IMR-90 (cell line): ENCODE measurements around the gene FYCO1. TPM values are rescaled to one million over a fixed set of nuclear protein-coding genes. Genes with fewer than 3 reads are reported as not detected.
A peak's percentile ranks its signal among the peaks of the same experiment; 100 is the strongest.

Experiments used
- ATAC-seq: fragments of 200-7000 bp; cut with Tn5 transposase; 2 replicates; pipeline ENCODE4 v1.9.1; 2020; ENCODE audit warnings: low read depth, mild to moderate bottlenecking, moderate library complexity
- BruUV-seq: library from RNA; stranded (reverse); fragments of 400-500 nt; replicated peaks from 2 replicates; lab custom pipeline; 2021; lab: Mats Ljungman, UMichigan
- CTCF ChIA-PET: fragments of 300-600 bp; formaldehyde crosslinking; extraction: SDS; loops from one replicate; lab custom pipeline; 2021; ENCODE audit warnings: antibody characterized with exemption; lab: Yijun Ruan, JAX
- POLR2A ChIA-PET: fragments of 300-600 bp; sonication (Branson Sonifier 250); formaldehyde crosslinking; loops from one replicate; lab custom pipeline; 2022; ENCODE audit warnings: antibody characterized with exemption; ENCODE audit not compliant: unreplicated experiment; lab: Charles Lee
- DNase-seq: peaks from one replicate; pipeline ENCODE4 v3.0.0; 2013
- H2AFZ ChIP-seq: replicated peaks from 2 replicates; pipeline ENCODE3; 2013; ENCODE audit warnings: low read length, mild to moderate bottlenecking; ENCODE audit not compliant: poor library complexity
- H2AK5ac ChIP-seq: 2 replicates; pipeline ENCODE4 v1.6.1; 2013; ENCODE audit warnings: low read depth, low read length, inconsistent platforms
- H2AK9ac ChIP-seq: replicated peaks from 2 replicates; pipeline ENCODE3; 2013; ENCODE audit warnings: mild to moderate bottlenecking, low read depth, low read length, moderate library complexity; ENCODE audit not compliant: poor library complexity
- H2BK120ac ChIP-seq: 2 replicates; pipeline ENCODE4 v1.6.1; 2013; ENCODE audit warnings: low read depth, low read length, inconsistent platforms
- H2BK15ac ChIP-seq: 3 replicates; pipeline ENCODE4 v1.6.1; 2013; ENCODE audit warnings: low read depth, low read length, inconsistent platforms
- H2BK20ac ChIP-seq: 2 replicates; pipeline ENCODE4 v1.6.1; 2013; ENCODE audit warnings: low read depth, mild to moderate bottlenecking, inconsistent platforms, low read length, moderate library complexity
- H2BK5ac ChIP-seq: 2 replicates; pipeline ENCODE4 v1.6.1; 2013; ENCODE audit warnings: mild to moderate bottlenecking, low read depth, low read length, inconsistent platforms; ENCODE audit not compliant: poor library complexity, severe bottlenecking
- H3K14ac ChIP-seq: replicated peaks from 2 replicates; pipeline ENCODE4 v1.6.1; 2013; ENCODE audit warnings: low read depth, low read length, inconsistent platforms
- H3K18ac ChIP-seq: 2 replicates; pipeline ENCODE4 v1.6.1; 2013; ENCODE audit warnings: low read depth, low read length, control low read depth
- H3K23ac ChIP-seq: 2 replicates; pipeline ENCODE4 v1.6.1; 2013; ENCODE audit warnings: low read depth, low read length, inconsistent platforms
- H3K27ac ChIP-seq: 2 replicates; pipeline ENCODE4 v1.5.1; 2013; ENCODE audit warnings: mild to moderate bottlenecking, control low read depth, low read length; ENCODE audit not compliant: insufficient read depth
- H3K27me3 ChIP-seq: 2 replicates; pipeline ENCODE4 v1.6.1; 2013; ENCODE audit warnings: low read length; ENCODE audit not compliant: control insufficient read depth, insufficient read depth
- H3K36me3 ChIP-seq: 2 replicates; pipeline ENCODE4 v1.6.1; 2013; ENCODE audit warnings: low read length, mixed read lengths; ENCODE audit not compliant: control insufficient read depth, insufficient read depth
- H3K4ac ChIP-seq: 2 replicates; pipeline ENCODE4 v1.6.1; 2013; ENCODE audit warnings: low read depth, low read length, inconsistent platforms
- H3K4me1 ChIP-seq: 2 replicates; pipeline ENCODE4 v1.6.1; 2013; ENCODE audit warnings: low read length, mixed read lengths; ENCODE audit not compliant: control insufficient read depth, insufficient read depth
- H3K4me2 ChIP-seq: 2 replicates; pipeline ENCODE4 v1.6.1; 2013; ENCODE audit warnings: low read depth, mild to moderate bottlenecking, control low read depth, low read length, moderate library complexity
- H3K4me3 ChIP-seq: 2 replicates; pipeline ENCODE4 v1.5.1; 2013; ENCODE audit warnings: low read depth, mild to moderate bottlenecking, control low read depth, low read length, moderate library complexity; ENCODE audit not compliant: insufficient read depth
- H3K56ac ChIP-seq: 2 replicates; pipeline ENCODE4 v1.6.1; 2013; ENCODE audit warnings: low read length, inconsistent platforms; ENCODE audit not compliant: insufficient read depth; ENCODE audit errors: extremely low read depth
- H3K79me1 ChIP-seq, 2 experiments: 2 replicates each; pipeline ENCODE4 v1.6.1; 2013; ENCODE audit warnings: low read length in 2 of 2, inconsistent platforms in 1 of 2, low read depth in 1 of 2
- H3K9ac ChIP-seq: 2 replicates; pipeline ENCODE4 v1.6.1; 2013; ENCODE audit warnings: low read depth, low read length, control low read depth
- H3K9me1 ChIP-seq: 2 replicates; pipeline ENCODE4 v1.6.1; 2013; ENCODE audit warnings: low read length, inconsistent platforms; ENCODE audit not compliant: insufficient read depth
- H3K9me3 ChIP-seq: 2 replicates; pipeline ENCODE4 v1.6.1; 2013; ENCODE audit warnings: low read length; ENCODE audit not compliant: control insufficient read depth, insufficient read depth
- H4K20me1 ChIP-seq: 2 replicates; pipeline ENCODE4 v1.6.1; 2013; ENCODE audit warnings: low read length, inconsistent platforms; ENCODE audit not compliant: insufficient read depth
- H4K5ac ChIP-seq: 2 replicates; pipeline ENCODE4 v1.6.1; 2013; ENCODE audit warnings: mild to moderate bottlenecking, low read depth, low read length, control low read depth
- H4K8ac ChIP-seq, 2 experiments: 2 replicates each; pipeline ENCODE4 v1.6.1; 2013; ENCODE audit warnings: low read depth in 2 of 2, low read length in 2 of 2, control low read depth in 1 of 2, inconsistent platforms in 1 of 2
- H4K91ac ChIP-seq: 2 replicates; pipeline ENCODE4 v1.6.1; 2013; ENCODE audit warnings: low read depth, low read length, inconsistent platforms; ENCODE audit not compliant: insufficient read depth
- BHLHE40 ChIP-seq: fragments of 150-350 bp; IDR thresholded peaks from 2 replicates; pipeline ENCODE4 v1.6.1; 2016; ENCODE audit warnings: mild to moderate bottlenecking, low read depth, low read length
- CEBPB ChIP-seq: IDR thresholded peaks from 2 replicates; pipeline ENCODE4 v1.6.1; 2012; ENCODE audit warnings: low read depth, low read length, improper control_type of control experiment
- CHD1 ChIP-seq: IDR thresholded peaks from 2 replicates; pipeline ENCODE4 v1.6.1; 2012; ENCODE audit warnings: low read depth, low read length, improper control_type of control experiment
- FOS ChIP-seq: fragments of 150-350 bp; IDR thresholded peaks from 2 replicates; pipeline ENCODE4 v1.6.1; 2016; ENCODE audit warnings: low read depth, low read length
- MAFK ChIP-seq: IDR thresholded peaks from 2 replicates; pipeline ENCODE4 v1.6.1; 2012; ENCODE audit warnings: low read depth, low read length, improper control_type of control experiment
- MAZ ChIP-seq: IDR thresholded peaks from 2 replicates; pipeline ENCODE4 v1.6.1; 2012; ENCODE audit warnings: low read depth, mild to moderate bottlenecking, low read length, improper control_type of control experiment, moderate library complexity, borderline replicate concordance
- MXI1 ChIP-seq: IDR thresholded peaks from 2 replicates; pipeline ENCODE4 v1.6.1; 2012; ENCODE audit warnings: low read depth, mild to moderate bottlenecking, low read length, moderate library complexity, borderline replicate concordance
- NFE2L2 ChIP-seq: fragments of 150-350 bp; IDR thresholded peaks from 2 replicates; pipeline ENCODE4 v1.6.1; 2016; ENCODE audit warnings: low read depth, mild to moderate bottlenecking, low read length
- POLR2A ChIP-seq: IDR thresholded peaks from 2 replicates; pipeline ENCODE4 v1.6.1; 2012; ENCODE audit warnings: mild to moderate bottlenecking, low read depth, low read length
- RAD21 ChIP-seq: IDR thresholded peaks from 2 replicates; pipeline ENCODE4 v1.6.1; 2012; ENCODE audit warnings: low read length, improper control_type of control experiment
- RCOR1 ChIP-seq: IDR thresholded peaks from 2 replicates; pipeline ENCODE4 v1.6.1; 2012; ENCODE audit warnings: mild to moderate bottlenecking, low read length, improper control_type of control experiment; ENCODE audit not compliant: insufficient replicate concordance
- RFX5 ChIP-seq: IDR thresholded peaks from 2 replicates; pipeline ENCODE4 v1.8.0; 2012; ENCODE audit warnings: low read depth, mild to moderate bottlenecking, low read length, moderate library complexity
- SMC3 ChIP-seq: fragments of 150-350 bp; IDR thresholded peaks from 2 replicates; pipeline ENCODE4 v1.6.1; 2016; ENCODE audit warnings: low read depth, mild to moderate bottlenecking, antibody characterized with exemption, low read length, moderate library complexity
- WGBS, 2 experiments: methylation state at CpG; one replicate each; pipeline versions ENCODE4 v1.1.5 to v1.1.7; 2013; ENCODE audit warnings: missing lambda C conversion rate in 2 of 2; ENCODE audit not compliant: insufficient read length in 1 of 2; ENCODE audit errors: extremely low coverage in 2 of 2; 5-methylcytosine and 5-hydroxymethylcytosine counted together
- dilution Hi-C: fragments of 300-500 bp; cut with HindIII; formaldehyde crosslinking; loops from one replicate; pipeline ENCODE4 v1.14.3; 2018; ENCODE audit warnings: low sequenced_read_pairs; ENCODE audit not compliant: unreplicated experiment
- in situ Hi-C: fragments of 300-500 bp; cut with MboI; formaldehyde crosslinking; loops from 3 replicates; pipeline ENCODE4 v1.14.3; 2019; ENCODE audit warnings: low sequenced_read_pairs, inconsistent platforms, mixed read lengths
- intact Hi-C: fragments of 100-400 bp; cut with micrococcal nuclease; formaldehyde crosslinking; loops from 2 replicates; pipeline ENCODE4 v1.10.0; 2022
- polyA plus RNA-seq, 3 experiments: library from polyadenylated mRNA; depleted of rRNA; stranded (reverse); fragments of >200 nt; gene quantifications; 2 replicates each; pipeline ENCODE4 v1.2.3, GENCODE V29; 2012; ENCODE audit warnings: low replicate concordance in 1 of 3
- total RNA-seq: library from RNA; depleted of rRNA; stranded (reverse); fragments of >200 nt; gene quantifications from 2 replicates; pipeline ENCODE4 v1.2.3, GENCODE V29; 2012
- TF ChIP-seq, protein P1 (sequence below): fragments of 150-350 bp; IDR thresholded peaks from 2 replicates; pipeline ENCODE4 v1.6.1; 2016; ENCODE audit warnings: low read depth, mild to moderate bottlenecking, low read length, moderate library complexity, borderline replicate concordance
- TF ChIP-seq, protein P2 (sequence below): conservative IDR thresholded peaks from 2 replicates; pipeline ENCODE4 v1.5.1; 2012; ENCODE audit warnings: mild to moderate bottlenecking, low read depth, low read length, improper control_type of control experiment

FYCO1 gene
- total and polyA plus RNA-seq, 2 of the 4 experiments (the other 2 are of a cell fraction), result 13.7 to 20.1 TPM

DNA sequence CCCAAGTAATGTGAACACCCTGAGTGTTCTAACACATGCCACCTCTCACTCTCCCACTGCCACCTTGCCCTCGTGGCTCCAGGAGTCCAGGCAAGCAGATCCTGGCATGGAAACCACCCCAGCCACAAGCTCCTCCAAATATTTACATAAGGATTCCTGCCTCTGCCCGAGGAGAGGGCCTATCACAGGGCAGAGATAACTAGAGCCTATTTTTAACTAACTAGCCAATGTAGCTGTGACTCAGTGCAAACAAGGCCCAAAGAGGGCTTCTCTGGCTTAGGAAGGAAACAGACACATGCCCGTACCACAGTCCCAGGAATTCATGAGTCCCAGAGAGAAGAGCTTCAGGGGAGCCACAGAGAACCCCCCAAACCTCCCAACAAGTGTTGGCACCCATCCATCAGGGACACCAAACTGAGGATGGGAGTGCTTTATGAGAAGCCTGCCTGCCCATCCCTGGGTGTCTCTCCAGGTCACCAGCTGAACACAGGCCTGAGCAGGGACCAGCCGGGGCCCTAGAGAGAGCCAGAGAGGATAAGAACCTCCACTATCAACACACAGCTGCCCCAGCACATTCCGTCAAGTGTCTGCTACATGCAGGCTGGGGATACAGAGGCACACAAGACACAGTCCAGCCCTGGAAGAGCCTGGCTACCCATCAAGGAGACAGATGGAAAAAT, 9.2 kb downstream of the FYCO1 start:
- POLR2A ChIA-PET, result interaction anchor here (1.2 kb wide), 1 partner anchor 14 kb away, joined by 3 read pairs; no protein-coding TSS in a partner anchor
- Histone ChIP-seq H4K8ac (peak overlapping the region; percentile 37 to 77; a peak in 3 of 4 replicates), H3K9me1 (peaks cover 54% of the 10 kb centered on the region), H3K14ac (peak overlapping the region; percentile 94), H3K4ac (peak overlapping the region; percentile 97), H4K20me1 (peaks cover 11% of the 10 kb centered on the region), H2AK9ac (peak overlapping the region; percentile 68), H2BK15ac (peak overlapping the region; percentile 92), H4K5ac (peak overlapping the region; percentile 69), H3K27ac (peak overlapping the region; percentile 93), H2AFZ (peak overlapping the region; percentile 80), H3K9ac (peak overlapping the region; percentile 48; the same call in 1 of the 2 replicates), H3K9me3 (no peaks in the 10 kb centered on the region), H2BK20ac (peak overlapping the region; percentile 97), H3K18ac (peak overlapping the region; percentile 73), H3K4me2 (peak overlapping the region; percentile 36), H2BK5ac (peak overlapping the region; percentile 92), H4K91ac (peak overlapping the region; percentile 88), H3K23ac (peak overlapping the region; percentile 91), H3K27me3 (no peaks in the 10 kb centered on the region), H3K4me1 (peaks cover 51% of the 10 kb centered on the region), H2BK120ac (peak overlapping the region; percentile 96), H3K4me3 (no peak overlapping the region), H3K79me1 (peaks cover 25 to 73% of the 10 kb centered on the region in 2 experiments), H3K56ac (peak overlapping the region; percentile 57; the same call in 1 of the 2 replicates), H2AK5ac (peak overlapping the region; percentile 98), H3K36me3 (peaks cover 10% of the 10 kb centered on the region; the same call in 1 of the 2 replicates)
- WGBS, 2 experiments, result 40% methylated on average over 2 of the region's 5 CpGs; no CpG with 5 or more reads in 1 of the 2 experiments
- TF ChIP-seq MXI1, result peak; percentile 61
- TF ChIP-seq RFX5, result no peak
- TF ChIP-seq RCOR1, result no peak
- no peak for TF ChIP-seq MAFK
- TF ChIP-seq CHD1, result no peak
- no peak for TF ChIP-seq CEBPB
- TF ChIP-seq POLR2A, result no peak
- TF ChIP-seq NFE2L2, result peak; percentile 24; the same call in 1 of the 2 replicates
- TF ChIP-seq, protein P1, sequence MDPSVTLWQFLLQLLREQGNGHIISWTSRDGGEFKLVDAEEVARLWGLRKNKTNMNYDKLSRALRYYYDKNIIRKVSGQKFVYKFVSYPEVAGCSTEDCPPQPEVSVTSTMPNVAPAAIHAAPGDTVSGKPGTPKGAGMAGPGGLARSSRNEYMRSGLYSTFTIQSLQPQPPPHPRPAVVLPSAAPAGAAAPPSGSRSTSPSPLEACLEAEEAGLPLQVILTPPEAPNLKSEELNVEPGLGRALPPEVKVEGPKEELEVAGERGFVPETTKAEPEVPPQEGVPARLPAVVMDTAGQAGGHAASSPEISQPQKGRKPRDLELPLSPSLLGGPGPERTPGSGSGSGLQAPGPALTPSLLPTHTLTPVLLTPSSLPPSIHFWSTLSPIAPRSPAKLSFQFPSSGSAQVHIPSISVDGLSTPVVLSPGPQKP, result no peak
- no peak for TF ChIP-seq MAZ
- TF ChIP-seq, protein P2, sequence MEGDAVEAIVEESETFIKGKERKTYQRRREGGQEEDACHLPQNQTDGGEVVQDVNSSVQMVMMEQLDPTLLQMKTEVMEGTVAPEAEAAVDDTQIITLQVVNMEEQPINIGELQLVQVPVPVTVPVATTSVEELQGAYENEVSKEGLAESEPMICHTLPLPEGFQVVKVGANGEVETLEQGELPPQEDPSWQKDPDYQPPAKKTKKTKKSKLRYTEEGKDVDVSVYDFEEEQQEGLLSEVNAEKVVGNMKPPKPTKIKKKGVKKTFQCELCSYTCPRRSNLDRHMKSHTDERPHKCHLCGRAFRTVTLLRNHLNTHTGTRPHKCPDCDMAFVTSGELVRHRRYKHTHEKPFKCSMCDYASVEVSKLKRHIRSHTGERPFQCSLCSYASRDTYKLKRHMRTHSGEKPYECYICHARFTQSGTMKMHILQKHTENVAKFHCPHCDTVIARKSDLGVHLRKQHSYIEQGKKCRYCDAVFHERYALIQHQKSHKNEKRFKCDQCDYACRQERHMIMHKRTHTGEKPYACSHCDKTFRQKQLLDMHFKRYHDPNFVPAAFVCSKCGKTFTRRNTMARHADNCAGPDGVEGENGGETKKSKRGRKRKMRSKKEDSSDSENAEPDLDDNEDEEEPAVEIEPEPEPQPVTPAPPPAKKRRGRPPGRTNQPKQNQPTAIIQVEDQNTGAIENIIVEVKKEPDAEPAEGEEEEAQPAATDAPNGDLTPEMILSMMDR, result no peak
- no peak for TF ChIP-seq SMC3
- TF ChIP-seq FOS, result peak; percentile 31; the same call in 1 of the 2 replicates
- no peak for TF ChIP-seq BHLHE40
- no peak for TF ChIP-seq RAD21
- CTCF ChIA-PET, result interaction anchor here (1.0 kb wide), 1 partner anchor 48 kb away, joined by 3 read pairs; no protein-coding TSS in a partner anchor
- intact Hi-C loops, result loop anchor here (2.0 kb wide), 1 partner anchor 38 kb away; no protein-coding TSS in a partner anchor
- BruUV-seq, result no TSS peak
- peak; percentile 75 for ATAC-seq
- DNase-seq, result peak; percentile 87
- in situ Hi-C loops, result no loop called here
- dilution Hi-C loops, result no loop called here
